ENCODE data around the gene PALLD.

DNA sequence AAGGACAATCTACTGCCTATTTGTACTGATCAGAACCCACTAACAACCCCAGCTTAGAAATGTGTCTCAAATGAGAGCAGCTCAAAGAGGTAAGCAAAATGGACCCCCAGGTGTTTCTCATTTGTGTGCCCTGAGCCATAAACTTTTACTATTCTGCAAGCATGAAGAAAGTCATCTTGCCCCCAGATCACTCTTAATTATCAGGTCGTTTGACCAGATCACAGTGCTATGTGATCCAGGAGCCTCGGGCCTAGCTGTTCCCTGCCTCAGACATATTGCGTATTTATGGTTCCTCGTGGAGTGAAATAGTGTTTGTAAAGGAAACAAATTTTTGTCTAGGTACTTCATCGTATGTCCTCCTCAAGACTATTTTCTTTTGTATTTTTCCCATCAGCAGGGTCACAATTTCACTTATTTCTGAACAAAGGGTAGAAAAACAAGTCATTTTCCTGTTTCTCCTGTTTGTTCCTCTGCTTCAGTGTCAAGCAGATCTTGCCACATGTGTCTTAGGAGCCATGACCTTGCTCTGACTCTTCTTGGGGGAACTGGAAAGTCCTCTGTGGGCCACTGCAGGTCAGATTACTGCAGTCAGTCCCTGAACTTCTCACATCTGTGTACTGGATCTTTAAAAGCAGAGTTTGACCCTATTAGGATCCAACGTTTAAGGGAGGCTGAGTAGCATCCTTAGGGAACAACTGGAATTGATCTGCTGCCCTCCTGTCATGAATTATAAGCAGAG is 194.9 kb downstream of the PALLD start:
- TF ChIP-seq, protein P1, sequence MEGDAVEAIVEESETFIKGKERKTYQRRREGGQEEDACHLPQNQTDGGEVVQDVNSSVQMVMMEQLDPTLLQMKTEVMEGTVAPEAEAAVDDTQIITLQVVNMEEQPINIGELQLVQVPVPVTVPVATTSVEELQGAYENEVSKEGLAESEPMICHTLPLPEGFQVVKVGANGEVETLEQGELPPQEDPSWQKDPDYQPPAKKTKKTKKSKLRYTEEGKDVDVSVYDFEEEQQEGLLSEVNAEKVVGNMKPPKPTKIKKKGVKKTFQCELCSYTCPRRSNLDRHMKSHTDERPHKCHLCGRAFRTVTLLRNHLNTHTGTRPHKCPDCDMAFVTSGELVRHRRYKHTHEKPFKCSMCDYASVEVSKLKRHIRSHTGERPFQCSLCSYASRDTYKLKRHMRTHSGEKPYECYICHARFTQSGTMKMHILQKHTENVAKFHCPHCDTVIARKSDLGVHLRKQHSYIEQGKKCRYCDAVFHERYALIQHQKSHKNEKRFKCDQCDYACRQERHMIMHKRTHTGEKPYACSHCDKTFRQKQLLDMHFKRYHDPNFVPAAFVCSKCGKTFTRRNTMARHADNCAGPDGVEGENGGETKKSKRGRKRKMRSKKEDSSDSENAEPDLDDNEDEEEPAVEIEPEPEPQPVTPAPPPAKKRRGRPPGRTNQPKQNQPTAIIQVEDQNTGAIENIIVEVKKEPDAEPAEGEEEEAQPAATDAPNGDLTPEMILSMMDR (IDR thresholded peaks at IDR 0.05): no peak
- TF ChIP-seq POLR2A (IDR thresholded peaks at IDR 0.05): no peak

Measured in esophagus squamous epithelium (tissue), 4 donors.